Duodenal mucosa (tissue), 2 donors: ENCODE results near the gene GSTM3.
A peak's percentile ranks its signal among the peaks of the same experiment; 100 is the strongest.
"Not testable (repeated sequence)": the region's sequence is repeated elsewhere in the genome, so short reads cannot be mapped to it uniquely, and the experiment has no call there.

ENCODE experiments used
- H3K27ac ChIP-seq: one replicate; pipeline ENCODE4 v1.7.0; 2013; ENCODE audit warnings: low read depth, low read length
- H3K27me3 ChIP-seq, 2 donors: one replicate each; pipeline ENCODE4 v1.7.0; 2013; ENCODE audit warnings: low read length in 2 of 2, control low read depth in 1 of 2; ENCODE audit not compliant: insufficient read depth in 2 of 2, control insufficient read depth in 1 of 2
- H3K36me3 ChIP-seq, 2 donors: one replicate each; pipeline ENCODE4 v1.7.0; 2013; ENCODE audit warnings: low read length in 2 of 2, control low read depth in 1 of 2; ENCODE audit not compliant: insufficient read depth in 2 of 2, control insufficient read depth in 1 of 2
- H3K4me1 ChIP-seq, 2 donors: one replicate each; pipeline ENCODE4 v1.7.0; 2013; ENCODE audit warnings: low read length in 2 of 2, control low read depth in 1 of 2; ENCODE audit not compliant: insufficient read depth in 2 of 2, control insufficient read depth in 1 of 2
- H3K4me3 ChIP-seq, 2 donors: one replicate each; pipeline ENCODE4 v1.7.0; 2013; ENCODE audit warnings: low read length in 2 of 2, low read depth in 1 of 2
- H3K9ac ChIP-seq, 2 donors: one replicate each; pipeline ENCODE4 v1.7.0; 2013; ENCODE audit warnings: low read length in 2 of 2, low read depth in 1 of 2
- H3K9me3 ChIP-seq, 2 donors: one replicate each; pipeline ENCODE4 v1.7.0; 2013; ENCODE audit warnings: low read length in 2 of 2, control low read depth in 1 of 2; ENCODE audit not compliant: control insufficient read depth in 1 of 2

Gene GSTM3

DNA sequence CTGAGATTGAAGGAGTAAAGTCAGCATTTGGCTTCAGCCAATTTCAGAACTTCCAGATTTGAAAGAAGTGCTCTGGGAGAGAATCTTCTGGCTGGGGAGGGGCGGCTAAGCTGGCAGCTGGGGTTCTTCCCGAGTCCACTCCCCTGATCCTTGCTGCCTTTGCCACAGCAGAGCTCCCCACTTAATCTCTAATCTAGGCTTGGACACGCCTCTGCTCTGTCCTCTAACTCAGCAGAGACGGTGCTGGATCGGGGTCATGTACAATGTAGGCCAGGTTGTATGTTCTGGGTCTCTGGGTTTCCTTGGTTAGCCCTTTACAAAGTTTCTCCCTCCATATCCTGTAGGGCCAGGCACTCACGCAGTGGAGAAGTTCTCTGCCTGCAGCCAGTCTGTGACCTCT lies 10.1 kb upstream of the GSTM3 start:
- no peaks in the 10 kb centered on the region for H3K27me3 ChIP-seq
- H3K36me3 ChIP-seq: peaks cover 44 to 71% of the 10 kb centered on the region in 2 donors
- H3K9me3 ChIP-seq: peaks cover 0 to 7% of the 10 kb centered on the region in 2 donors
- H3K4me1 ChIP-seq: no peaks in the 10 kb centered on the region
- H3K4me3 ChIP-seq: no peak overlapping the region
- no peak overlapping the region for H3K27ac ChIP-seq
- H3K9ac ChIP-seq: no peak overlapping the region

DNA sequence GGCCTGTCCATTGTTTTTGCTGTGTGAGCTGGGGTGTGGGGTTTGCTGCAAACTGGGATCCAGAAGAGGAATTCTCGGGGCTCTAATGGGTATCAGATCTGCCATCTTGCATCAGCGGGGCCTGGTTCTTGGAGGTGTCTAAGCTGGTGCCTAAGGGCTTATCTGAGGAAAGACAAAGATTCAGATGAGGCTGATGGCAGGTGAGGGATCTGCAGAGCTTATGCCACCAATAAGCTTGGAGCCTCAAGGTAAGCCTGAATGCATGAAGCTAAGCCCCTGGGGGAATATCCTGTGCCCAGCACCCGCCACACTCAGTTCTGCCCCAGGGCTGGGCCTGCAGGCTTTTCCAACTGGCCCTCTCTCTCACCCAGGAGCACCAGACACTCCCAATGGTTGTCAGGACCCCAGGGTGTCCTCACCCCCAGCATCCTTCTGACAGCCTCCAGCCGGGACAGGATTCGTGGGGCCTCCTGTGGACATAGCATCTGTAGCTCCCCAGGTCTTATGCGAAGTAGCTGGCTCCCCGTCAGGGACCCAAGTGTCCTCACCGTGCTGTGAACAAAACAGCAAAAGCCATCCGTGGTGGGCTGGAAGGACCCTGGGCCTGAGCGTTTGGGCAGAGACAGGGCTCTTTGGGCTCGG lies 9.5 kb upstream of the GSTM3 start:
- H3K9me3 ChIP-seq: peaks cover 0 to 7% of the 10 kb centered on the region in 2 donors
- H3K27me3 ChIP-seq: no peaks in the 10 kb centered on the region
- peaks cover 41 to 66% of the 10 kb centered on the region in 2 donors for H3K36me3 ChIP-seq
- H3K4me1 ChIP-seq: no peaks in the 10 kb centered on the region
- no peak overlapping the region for H3K27ac ChIP-seq
- no peak overlapping the region for H3K9ac ChIP-seq
- no peak overlapping the region for H3K4me3 ChIP-seq

DNA sequence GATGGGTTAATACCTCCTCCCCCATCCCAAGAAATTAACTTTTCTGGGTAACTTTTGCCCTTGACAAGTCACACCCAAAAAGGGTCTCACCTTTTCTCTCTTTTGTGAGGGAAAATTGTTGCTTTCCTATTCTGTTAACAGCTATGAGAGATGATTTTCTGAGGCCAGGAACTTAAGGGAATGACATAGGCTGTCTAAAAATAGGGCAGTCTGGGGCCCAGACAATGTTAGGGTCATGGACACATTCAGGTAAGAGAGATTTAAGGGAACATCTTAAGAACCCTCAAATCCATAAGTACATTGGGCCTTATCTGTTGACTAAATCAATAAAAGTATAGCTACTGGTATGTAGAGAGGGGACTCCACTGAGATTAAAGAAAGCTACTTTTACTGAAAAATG lies 8.4 kb upstream of the GSTM3 start:
- peaks cover 0 to 7% of the 10 kb centered on the region in 2 donors for H3K9me3 ChIP-seq
- no peaks in the 10 kb centered on the region for H3K4me1 ChIP-seq
- no peaks in the 10 kb centered on the region for H3K27me3 ChIP-seq
- peaks cover 35 to 55% of the 10 kb centered on the region in 2 donors for H3K36me3 ChIP-seq
- H3K27ac ChIP-seq: no peak overlapping the region
- H3K9ac ChIP-seq: no peak overlapping the region
- H3K4me3 ChIP-seq: no peak overlapping the region

DNA sequence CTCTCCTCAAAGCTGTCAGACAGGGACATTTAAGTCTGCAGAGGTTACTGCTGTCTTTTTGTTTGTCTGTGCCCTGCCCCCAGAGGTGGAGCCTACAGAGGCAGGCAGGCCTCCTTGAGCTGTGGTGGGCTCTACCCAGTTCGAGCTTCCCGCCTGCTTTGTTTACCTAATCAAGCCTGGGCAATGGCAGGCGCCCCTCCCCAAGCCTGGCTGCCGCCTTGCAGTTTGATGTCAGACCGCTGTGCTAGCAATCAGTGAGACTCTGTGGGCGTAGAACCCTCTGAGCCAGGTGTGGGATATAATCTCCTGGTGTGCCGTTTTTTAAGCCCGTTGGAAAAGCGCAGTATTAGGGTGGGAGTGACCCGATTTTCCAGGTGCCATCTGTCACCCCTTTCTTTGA lies 7.5 kb upstream of the GSTM3 start:
- H3K9me3 ChIP-seq, H3K4me3 ChIP-seq, H3K27me3 ChIP-seq, H3K27ac ChIP-seq, H3K4me1 ChIP-seq, H3K9ac ChIP-seq: not testable (repeated sequence)
- peaks cover 30 to 46% of the 10 kb centered on the region in 2 donors for H3K36me3 ChIP-seq

DNA sequence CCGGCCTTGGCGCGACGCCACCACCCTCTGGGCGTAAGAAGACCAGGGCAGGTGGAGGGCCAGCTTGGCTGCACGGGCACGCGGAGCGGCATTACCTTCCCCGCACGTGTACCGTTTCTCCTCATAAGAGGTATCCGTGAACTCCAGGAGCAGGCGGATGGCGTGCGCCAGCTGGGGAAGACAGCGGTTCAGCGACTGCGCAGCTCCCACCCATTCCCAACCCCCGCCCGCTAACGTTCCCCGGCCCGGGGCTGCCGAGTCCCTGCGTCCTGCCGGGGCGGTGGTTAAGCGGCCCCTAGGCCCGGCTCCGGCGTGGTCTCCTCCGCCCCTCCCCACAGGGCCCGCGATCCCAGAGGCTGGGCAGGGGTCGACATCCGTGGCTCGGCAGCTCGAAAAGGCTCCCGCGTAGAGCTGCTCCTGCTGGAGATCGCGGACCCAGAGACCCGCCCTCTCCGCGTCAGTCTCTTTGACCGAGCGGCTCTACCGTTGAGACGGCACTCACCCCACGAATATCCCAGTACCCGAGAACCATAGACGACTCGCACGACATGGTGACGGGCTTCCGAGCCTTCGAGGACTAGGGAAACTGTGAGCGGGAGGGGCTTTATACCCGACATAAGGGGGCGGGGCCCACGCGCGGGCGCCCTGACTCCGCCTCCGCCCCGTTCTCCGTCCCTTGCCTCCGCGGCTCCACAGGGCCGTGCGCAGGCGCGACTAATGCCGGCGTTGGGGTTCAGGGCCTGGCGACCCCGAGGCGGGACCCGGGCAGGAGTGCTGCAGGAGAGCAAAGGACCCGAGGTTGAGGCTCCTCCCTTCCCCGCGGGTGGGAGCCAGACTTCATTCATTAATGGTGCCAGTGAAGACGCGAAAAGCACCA lies 862 bp downstream of the GSTM3 start:
- H3K27me3 ChIP-seq: no peaks in the 10 kb centered on the region
- H3K4me3 ChIP-seq: peak overlapping the region; percentile 69 to 82
- H3K27ac ChIP-seq: peak overlapping the region; percentile 79
- H3K9ac ChIP-seq: peak overlapping the region; percentile 75 to 76
- H3K36me3 ChIP-seq: peaks cover 13 to 19% of the 10 kb centered on the region in 2 donors
- peaks cover 5 to 18% of the 10 kb centered on the region in 2 donors for H3K4me1 ChIP-seq
- no peaks in the 10 kb centered on the region for H3K9me3 ChIP-seq

DNA sequence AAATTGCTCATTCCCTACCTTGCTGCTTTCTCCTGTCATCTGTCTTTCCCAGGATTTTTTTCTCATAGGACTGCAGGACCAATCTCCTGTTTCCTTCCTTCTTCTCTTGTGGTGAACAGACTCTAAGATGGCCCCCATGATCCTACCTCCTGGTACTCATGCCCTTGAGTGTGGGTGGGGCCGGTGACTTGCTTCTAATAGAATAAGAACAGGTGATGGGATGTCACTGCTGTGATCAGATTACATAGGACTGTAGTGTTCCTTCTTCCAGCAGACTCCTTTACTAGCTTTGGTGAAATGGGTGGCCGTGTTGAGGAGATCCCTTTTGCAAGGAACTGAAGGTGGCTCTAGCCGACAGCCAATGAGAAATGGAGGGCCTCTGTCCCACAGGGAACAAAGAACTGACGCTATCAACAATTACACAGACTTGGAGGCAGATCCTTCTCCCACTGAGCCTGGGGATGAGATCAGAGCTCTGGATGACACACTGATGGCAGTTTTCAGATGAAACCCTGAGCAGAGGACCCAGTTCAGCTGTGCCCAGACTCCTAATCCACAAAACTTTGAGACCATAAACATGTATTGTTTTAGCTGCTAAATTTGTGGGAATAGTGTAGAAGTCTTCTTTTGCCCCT lies 7.5 kb downstream of the GSTM3 start:
- H3K4me1 ChIP-seq: peaks cover 15 to 18% of the 10 kb centered on the region in 2 donors
- H3K9ac ChIP-seq: no peak overlapping the region
- no peak overlapping the region for H3K27ac ChIP-seq
- no peaks in the 10 kb centered on the region for H3K9me3 ChIP-seq
- peaks cover 13 to 19% of the 10 kb centered on the region in 2 donors for H3K36me3 ChIP-seq
- H3K27me3 ChIP-seq: no peaks in the 10 kb centered on the region
- no peak overlapping the region for H3K4me3 ChIP-seq

DNA sequence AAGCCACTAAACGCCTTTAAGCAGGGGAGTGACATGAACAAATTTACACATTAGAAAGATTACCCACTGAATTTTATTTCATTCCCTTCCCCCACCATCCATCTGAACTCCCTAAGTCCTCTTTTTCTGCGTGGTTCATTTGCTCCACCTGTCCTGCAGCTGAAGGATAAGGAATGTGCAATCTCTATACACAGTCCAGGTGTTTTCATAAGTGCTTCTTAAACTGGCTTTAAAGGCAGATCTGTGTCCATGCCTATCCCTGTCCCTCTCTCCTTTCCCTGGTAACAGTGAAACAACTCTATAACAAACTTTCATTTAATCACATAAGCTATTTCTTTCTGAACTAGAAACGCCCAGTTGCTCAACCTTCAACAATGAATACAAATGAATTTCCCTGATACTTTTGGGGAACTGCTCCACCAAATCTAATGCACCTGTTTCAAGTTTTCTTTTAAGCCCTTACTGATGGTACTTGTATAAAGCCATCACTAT lies 8.4 kb downstream of the GSTM3 start:
- Histone ChIP-seq H3K27me3 (no peaks in the 10 kb centered on the region), H3K27ac (no peak overlapping the region), H3K9me3 (no peaks in the 10 kb centered on the region), H3K9ac (peak overlapping the region; percentile 12 to 38), H3K4me1 (peaks cover 15 to 18% of the 10 kb centered on the region in 2 donors), H3K36me3 (peaks cover 6 to 11% of the 10 kb centered on the region in 2 donors), H3K4me3 (peak overlapping the region in 1 of 2 donors; percentile 9)

DNA sequence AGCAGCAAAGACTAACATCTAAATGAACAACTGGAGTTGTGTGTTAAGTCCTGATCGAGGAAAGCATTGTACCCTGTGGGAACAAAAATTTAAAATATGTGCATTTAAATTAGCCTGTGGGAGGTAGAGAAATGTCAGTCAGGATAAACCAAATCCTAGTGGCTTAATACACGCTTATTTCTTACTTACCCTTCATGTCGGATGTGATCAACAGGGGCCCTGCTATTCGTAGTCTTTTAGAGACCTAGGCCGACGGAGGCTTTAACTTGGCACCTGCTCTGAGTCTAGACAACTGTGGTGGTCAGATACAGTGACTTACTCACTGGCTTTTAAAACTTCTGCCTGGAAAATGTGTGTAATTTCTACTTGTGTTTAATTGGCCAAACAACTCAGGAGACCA lies 10.2 kb downstream of the GSTM3 start:
- H3K4me3 ChIP-seq: no peak overlapping the region
- H3K4me1 ChIP-seq: peaks cover 15 to 18% of the 10 kb centered on the region in 2 donors
- no peak overlapping the region for H3K27ac ChIP-seq
- H3K27me3 ChIP-seq: no peaks in the 10 kb centered on the region
- no peaks in the 10 kb centered on the region for H3K36me3 ChIP-seq
- H3K9me3 ChIP-seq: no peaks in the 10 kb centered on the region
- H3K9ac ChIP-seq: no peak overlapping the region

DNA sequence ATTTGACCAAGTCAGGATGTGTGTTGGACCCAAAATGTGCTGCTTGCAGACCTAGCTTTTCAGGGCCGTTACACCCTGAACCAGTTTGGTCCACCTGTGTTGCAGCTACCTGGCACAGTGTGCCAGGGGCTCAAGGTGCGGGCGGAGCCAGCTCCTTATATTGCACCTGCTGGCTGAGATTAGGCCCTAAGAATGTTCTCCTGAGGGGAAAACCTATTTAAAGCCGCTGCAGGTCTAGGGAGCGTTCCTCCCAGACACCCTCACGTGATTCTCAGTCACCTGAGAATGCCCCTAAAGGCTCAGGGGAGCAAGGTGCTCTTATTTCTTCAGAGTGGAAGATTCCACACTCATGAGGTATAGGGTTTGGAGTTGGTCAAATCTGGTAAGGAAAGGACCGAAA lies 12.0 kb downstream of the GSTM3 start:
- Histone ChIP-seq H3K9me3 (no peaks in the 10 kb centered on the region), H3K36me3 (no peaks in the 10 kb centered on the region), H3K4me1 (peaks cover 15 to 18% of the 10 kb centered on the region in 2 donors), H3K9ac (no peak overlapping the region), H3K27ac (no peak overlapping the region), H3K4me3 (no peak overlapping the region), H3K27me3 (no peaks in the 10 kb centered on the region)
